IPS-20b (cell line): ENCODE measurements around the gene GCNT1.
"Not testable (repeated sequence)": the region's sequence is repeated elsewhere in the genome, so short reads cannot be mapped to it uniquely, and the experiment has no call there.

Experiments
- H3K27ac ChIP-seq: one replicate; pipeline ENCODE4 v1.5.1; 2013; ENCODE audit warnings: low read length
- H3K27me3 ChIP-seq: 2 replicates; pipeline ENCODE4 v1.6.1; 2013; ENCODE audit warnings: mild to moderate bottlenecking, low read length, inconsistent platforms; ENCODE audit not compliant: insufficient read depth
- H3K36me3 ChIP-seq: 2 replicates; pipeline ENCODE4 v1.6.1; 2013; ENCODE audit warnings: low read depth, mild to moderate bottlenecking, inconsistent platforms, low read length, moderate library complexity; ENCODE audit not compliant: insufficient read depth
- H3K4me1 ChIP-seq: 2 replicates; pipeline ENCODE4 v1.6.1; 2013; ENCODE audit warnings: mild to moderate bottlenecking, control low read depth, inconsistent platforms, low read length, moderate library complexity; ENCODE audit not compliant: insufficient read depth
- H3K4me3 ChIP-seq: 2 replicates; pipeline ENCODE4 v1.5.1; 2013; ENCODE audit warnings: mild to moderate bottlenecking, low read length, inconsistent platforms
- H3K9ac ChIP-seq: 2 replicates; pipeline ENCODE4 v1.6.1; 2013; ENCODE audit warnings: low read depth, mild to moderate bottlenecking, inconsistent platforms, low read length, moderate library complexity
- H3K9me3 ChIP-seq: 2 replicates; pipeline ENCODE4 v1.6.1; 2013; ENCODE audit warnings: mild to moderate bottlenecking, low read depth, low read length, inconsistent platforms; ENCODE audit not compliant: insufficient read depth

GCNT1 gene

DNA sequence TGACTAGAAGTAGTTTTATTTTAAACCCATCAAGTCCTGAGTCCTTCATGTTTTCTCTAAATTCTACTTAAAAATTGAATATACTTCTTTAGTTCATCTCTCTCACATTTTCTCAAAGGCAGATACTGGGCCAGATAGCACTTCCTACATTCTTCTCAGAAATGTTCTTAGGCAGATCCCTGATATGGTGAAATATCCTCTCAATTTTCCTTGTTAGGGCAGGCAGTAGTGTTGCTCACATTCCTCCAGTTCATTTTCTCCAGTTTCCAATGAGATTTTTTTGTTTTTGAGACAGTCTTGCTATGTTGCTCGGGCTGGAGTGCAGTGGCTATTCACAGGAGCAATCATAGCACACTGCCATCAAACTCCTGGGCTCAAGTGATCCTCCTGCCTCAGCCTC lies 5.7 kb downstream of the GCNT1 start:
- Histone ChIP-seq H3K9ac (no peak overlapping the region), H3K27me3 (peaks cover 13% of the 10 kb centered on the region; the same call in 1 of the 2 replicates), H3K27ac (no peak overlapping the region), H3K36me3 (peaks cover 10% of the 10 kb centered on the region; the same call in 1 of the 2 replicates), H3K4me3 (no peak overlapping the region), H3K9me3 (no peaks in the 10 kb centered on the region), H3K4me1 (peaks cover 9% of the 10 kb centered on the region; the same call in 1 of the 2 replicates)

DNA sequence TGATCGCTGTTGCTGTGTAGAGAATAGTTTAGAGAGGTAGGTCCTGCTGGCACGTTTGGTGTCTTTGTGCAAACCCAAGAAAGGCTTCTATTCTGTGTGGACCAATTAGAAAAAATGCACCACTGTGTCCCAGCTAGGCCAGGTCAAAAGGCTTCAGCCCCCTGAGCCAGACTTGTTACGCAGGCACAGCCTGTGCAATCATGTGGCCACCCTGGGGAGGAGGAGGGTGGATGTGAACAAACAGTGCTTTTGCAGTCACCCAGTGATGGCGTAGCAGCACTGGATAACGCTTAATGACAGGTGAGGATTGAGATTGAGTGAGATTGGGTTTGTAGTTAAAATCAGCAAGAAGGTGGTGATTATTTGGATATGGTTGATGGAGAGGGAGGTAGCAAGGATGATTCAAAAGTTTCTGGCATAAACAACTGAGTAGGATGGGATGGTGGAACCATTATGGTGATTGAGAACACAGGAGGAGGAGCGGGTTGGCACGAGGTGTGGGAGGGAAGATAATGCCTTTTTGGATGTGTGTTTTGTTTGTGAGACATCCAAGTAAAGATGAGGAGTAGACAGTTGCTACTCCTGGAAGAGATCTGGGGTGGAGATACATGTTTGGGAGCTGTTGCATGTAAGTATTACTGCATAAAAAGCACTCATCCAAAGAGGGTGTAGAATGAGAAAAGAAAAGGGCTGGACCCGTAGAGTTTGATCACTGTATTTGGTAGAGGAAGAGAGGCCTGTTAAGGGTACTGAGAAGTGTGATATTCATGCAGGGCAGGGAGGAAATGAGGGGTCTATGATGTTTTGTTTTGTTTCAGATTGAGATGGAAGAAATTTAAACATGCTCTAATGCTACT lies 6.7 kb downstream of the GCNT1 start:
- H3K36me3 ChIP-seq: peaks cover 10% of the 10 kb centered on the region; the same call in 1 of the 2 replicates
- H3K4me3 ChIP-seq: no peak overlapping the region
- H3K9ac ChIP-seq: no peak overlapping the region
- H3K27me3 ChIP-seq: peaks cover 3% of the 10 kb centered on the region; the same call in 1 of the 2 replicates
- H3K4me1 ChIP-seq: peaks cover 9% of the 10 kb centered on the region; the same call in 1 of the 2 replicates
- no peaks in the 10 kb centered on the region for H3K9me3 ChIP-seq
- no peak overlapping the region for H3K27ac ChIP-seq

DNA sequence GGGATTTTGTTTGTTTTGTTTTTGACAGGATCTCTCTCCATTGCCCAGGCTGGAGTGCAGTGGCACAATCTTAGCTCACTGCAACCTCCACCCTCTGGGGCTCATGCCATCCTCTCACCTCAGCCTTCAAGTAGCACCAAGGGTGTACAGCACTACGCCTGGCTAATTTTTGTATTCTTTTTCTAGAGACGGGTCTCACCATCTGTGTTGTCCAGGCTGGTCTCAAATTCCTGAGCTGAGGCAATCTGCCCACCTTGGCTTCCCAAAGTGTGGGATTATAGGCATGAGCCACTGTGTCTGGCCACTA lies 7.3 kb downstream of the GCNT1 start:
- no peak overlapping the region for H3K9ac ChIP-seq
- H3K9me3 ChIP-seq: no peaks in the 10 kb centered on the region
- H3K4me1 ChIP-seq: peaks cover 15% of the 10 kb centered on the region
- H3K27me3 ChIP-seq: no peaks in the 10 kb centered on the region
- H3K4me3 ChIP-seq: no peak overlapping the region
- H3K27ac ChIP-seq: no peak overlapping the region
- H3K36me3 ChIP-seq: peaks cover 10% of the 10 kb centered on the region; the same call in 1 of the 2 replicates

DNA sequence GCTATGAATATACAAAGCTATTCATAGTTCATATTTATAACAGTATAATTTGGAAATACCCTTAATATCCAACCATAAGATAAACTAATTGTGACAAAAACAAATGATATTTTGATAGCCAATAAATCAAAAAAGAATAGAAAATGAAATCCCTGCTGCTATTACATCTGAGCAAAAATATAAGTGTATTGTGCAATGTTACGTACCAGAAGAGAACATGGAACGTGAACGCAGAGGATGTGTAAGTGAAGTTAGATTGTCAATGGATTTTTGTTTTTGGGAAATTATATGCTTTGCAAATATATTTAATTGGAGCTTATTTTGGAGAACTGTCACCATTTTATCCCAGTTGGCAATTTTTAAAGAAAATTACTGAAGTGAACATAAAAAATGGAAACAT lies 15.4 kb downstream of the GCNT1 start:
- Histone ChIP-seq H3K4me1 (peaks cover 34% of the 10 kb centered on the region), H3K4me3 (no peak overlapping the region), H3K36me3 (peaks cover 7% of the 10 kb centered on the region), H3K27me3 (no peaks in the 10 kb centered on the region), H3K9me3 (peaks cover 5% of the 10 kb centered on the region; the same call in 1 of the 2 replicates), H3K27ac (no peak overlapping the region), H3K9ac (no peak overlapping the region)

DNA sequence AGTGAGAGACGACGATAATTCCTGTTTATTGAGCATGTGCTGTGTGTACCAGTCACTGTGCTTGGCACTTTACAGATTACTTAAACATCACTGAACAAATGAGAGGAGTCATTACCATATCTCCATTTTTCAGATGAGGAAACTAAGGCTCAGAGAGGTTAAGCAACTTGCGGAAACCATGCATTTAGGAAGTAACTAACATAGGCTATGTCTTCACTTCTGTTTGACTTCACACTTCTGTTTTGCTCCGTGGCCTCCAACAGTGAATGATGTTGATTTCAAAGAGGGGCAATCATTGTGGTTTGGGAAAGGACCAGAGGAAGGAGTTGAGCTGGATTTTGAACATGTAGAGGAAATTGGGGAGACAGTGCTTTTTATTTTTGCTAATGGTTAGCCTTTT lies 16.7 kb downstream of the GCNT1 start:
- Histone ChIP-seq H3K36me3 (peaks cover 7% of the 10 kb centered on the region), H3K9ac (no peak overlapping the region), H3K27ac (no peak overlapping the region), H3K4me1 (peaks cover 34% of the 10 kb centered on the region), H3K9me3 (peaks cover 5% of the 10 kb centered on the region; the same call in 1 of the 2 replicates), H3K27me3 (no peaks in the 10 kb centered on the region), H3K4me3 (no peak overlapping the region)

DNA sequence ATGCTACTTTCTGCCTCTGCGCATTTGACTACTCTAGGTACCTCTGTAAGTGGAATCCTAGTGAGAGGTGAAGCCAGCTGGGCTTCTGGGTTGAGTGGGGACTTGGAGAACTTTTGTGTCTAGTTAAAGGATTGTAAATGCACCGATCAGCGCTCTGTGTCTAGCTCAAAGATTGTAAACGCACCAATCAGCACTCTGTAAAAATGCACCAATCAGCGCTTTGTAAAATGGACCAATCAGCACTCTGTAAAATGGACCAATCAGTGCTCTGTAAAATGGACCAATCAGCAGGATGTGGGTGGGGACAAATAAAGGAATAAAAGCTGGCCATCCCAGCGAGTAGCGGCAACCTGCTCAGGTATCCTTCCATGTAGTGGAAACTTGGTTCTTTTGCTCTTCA lies 18.8 kb downstream of the GCNT1 start:
- H3K27me3 ChIP-seq, H3K36me3 ChIP-seq, H3K4me3 ChIP-seq: not testable (repeated sequence)

DNA sequence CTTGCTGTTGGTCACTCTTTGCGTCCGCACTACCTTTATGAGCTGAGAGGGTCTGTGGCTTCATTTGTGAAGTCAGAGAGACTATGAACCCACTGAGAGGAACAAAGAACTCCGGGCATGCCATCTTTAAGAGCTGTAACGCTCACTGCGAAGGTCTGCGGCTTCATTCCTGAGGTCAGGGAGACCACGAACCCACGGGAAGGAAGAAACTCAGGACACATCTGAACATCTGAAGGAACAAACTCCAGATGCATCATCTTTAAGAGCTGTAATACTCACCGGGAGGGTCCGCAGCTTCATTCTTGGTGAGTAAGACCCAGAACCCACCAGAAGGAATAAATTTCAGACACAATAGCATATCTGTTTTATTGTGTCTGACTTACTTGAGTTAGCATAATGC lies 19.2 kb downstream of the GCNT1 start:
- Histone ChIP-seq H3K9me3 (peaks cover 5% of the 10 kb centered on the region), H3K4me3 (no peak overlapping the region), H3K27ac (no peak overlapping the region), H3K4me1 (peaks cover 11% of the 10 kb centered on the region), H3K27me3 (no peaks in the 10 kb centered on the region), H3K9ac (no peak overlapping the region), H3K36me3 (peaks cover 7% of the 10 kb centered on the region)

More for the DNA sequence above, 18.8 kb downstream of the GCNT1 start:
- not testable (repeated sequence) for H3K9ac ChIP-seq, H3K9me3 ChIP-seq, H3K27ac ChIP-seq
- H3K4me1 ChIP-seq: peaks cover 15% of the 10 kb centered on the region

DNA sequence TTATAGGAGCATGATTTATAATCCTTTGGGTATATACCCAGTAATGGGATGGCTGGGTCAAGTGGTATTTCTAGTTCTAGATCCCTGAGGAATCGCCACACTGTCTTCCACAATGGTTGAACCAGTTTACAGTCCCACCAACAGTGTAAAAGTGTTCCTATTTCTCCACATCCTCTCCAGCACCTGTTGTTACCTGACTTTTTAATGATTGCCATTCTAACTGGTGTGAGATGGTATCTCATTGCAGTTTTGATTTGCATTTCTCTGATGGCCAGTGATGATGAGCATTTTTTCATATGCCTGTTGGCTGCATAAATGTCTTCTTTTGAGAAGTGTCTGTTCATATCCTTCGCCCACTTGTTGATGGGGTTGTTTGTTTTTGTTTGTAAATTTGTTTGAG lies 20.4 kb downstream of the GCNT1 start:
- not testable (repeated sequence) for H3K4me1 ChIP-seq, H3K36me3 ChIP-seq, H3K4me3 ChIP-seq, H3K9ac ChIP-seq, H3K27ac ChIP-seq, H3K9me3 ChIP-seq, H3K27me3 ChIP-seq

DNA sequence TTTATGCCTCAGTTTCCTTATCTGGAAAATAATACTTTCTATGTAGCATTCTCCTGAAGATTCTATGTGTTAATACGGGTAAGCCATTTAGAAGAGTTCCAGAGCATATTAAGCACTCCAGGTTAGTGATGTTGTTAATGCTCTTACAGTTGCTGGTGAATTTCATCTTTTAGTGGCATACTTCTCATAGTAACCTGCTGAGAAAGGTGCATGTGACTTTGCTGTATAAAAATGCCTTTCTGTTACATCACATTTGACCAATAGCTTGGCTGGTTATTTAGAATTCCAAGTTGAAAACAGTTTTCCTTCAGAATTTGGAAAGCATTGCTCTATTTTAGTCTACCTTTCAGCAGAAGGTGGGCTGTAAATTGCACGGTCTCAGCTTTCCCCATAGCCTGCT lies 27.2 kb downstream of the GCNT1 start:
- H3K36me3 ChIP-seq: no peaks in the 10 kb centered on the region
- no peak overlapping the region for H3K4me3 ChIP-seq
- peaks cover 8% of the 10 kb centered on the region for H3K4me1 ChIP-seq
- H3K27me3 ChIP-seq: no peaks in the 10 kb centered on the region
- H3K9me3 ChIP-seq: no peaks in the 10 kb centered on the region; the same call in none of the 2 replicates
- no peak overlapping the region for H3K9ac ChIP-seq
- H3K27ac ChIP-seq: no peak overlapping the region

DNA sequence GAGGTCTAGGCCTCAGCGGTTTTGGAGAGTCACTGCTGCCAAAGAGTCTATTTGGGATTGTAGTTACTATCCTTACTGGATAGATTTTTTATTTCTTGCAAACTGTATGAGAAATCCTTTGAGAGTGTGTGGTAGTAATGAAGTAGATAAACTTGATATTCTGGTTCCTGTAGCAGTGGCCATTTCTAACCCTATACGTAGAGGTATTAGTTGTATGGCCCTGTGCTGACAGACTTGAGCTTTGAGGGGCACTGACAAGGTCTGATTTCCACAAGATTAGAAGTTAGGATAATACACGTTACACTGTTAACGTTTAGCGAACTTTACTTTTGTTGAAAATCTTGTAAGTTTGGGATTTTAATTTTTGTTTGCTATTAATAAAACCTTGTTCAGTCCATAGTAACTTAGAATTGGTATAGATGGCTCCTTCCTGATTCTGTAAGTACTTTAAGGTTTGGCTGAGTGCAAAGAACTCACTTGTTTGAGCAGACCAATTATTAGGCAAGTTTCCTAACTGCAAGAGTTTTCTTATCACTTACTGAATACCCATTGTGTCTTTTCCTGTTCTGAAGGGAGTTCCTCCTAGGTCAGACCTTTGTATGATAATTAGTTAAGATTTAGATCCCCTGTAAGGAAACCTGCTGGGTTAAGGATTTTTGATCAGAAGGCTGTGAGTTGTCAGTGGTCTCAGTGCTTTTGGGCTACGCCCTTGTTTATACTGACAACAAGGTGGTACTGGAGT lies 31.4 kb downstream of the GCNT1 start:
- Histone ChIP-seq H3K4me3 (no peak overlapping the region), H3K4me1 (peaks cover 27% of the 10 kb centered on the region), H3K27ac (no peak overlapping the region), H3K9me3 (no peaks in the 10 kb centered on the region), H3K9ac (no peak overlapping the region), H3K27me3 (peaks cover 6% of the 10 kb centered on the region; the same call in 1 of the 2 replicates), H3K36me3 (no peaks in the 10 kb centered on the region)

DNA sequence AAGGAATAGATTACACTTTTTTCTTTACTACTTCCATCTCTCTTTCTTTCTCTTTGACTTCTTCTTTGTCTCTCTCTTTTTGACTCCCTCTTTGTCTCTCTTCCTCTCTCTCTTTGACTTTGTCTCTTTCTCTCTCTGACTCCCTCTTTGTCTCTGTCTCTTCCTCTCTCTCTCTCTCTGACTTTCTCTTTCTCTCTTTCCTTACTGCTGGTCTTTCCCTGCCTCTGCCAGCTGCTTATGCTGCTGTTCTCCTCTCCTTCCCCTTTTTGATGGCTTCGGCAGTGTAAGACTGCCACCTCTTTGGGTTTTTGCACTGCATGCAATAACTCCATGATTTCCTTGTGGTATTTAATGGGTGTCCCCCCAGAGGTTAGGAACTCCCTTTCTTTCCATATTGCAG lies 32.1 kb downstream of the GCNT1 start:
- not testable (repeated sequence) for H3K27ac ChIP-seq, H3K27me3 ChIP-seq, H3K36me3 ChIP-seq, H3K9ac ChIP-seq, H3K4me3 ChIP-seq, H3K9me3 ChIP-seq
- peaks cover 27% of the 10 kb centered on the region for H3K4me1 ChIP-seq

DNA sequence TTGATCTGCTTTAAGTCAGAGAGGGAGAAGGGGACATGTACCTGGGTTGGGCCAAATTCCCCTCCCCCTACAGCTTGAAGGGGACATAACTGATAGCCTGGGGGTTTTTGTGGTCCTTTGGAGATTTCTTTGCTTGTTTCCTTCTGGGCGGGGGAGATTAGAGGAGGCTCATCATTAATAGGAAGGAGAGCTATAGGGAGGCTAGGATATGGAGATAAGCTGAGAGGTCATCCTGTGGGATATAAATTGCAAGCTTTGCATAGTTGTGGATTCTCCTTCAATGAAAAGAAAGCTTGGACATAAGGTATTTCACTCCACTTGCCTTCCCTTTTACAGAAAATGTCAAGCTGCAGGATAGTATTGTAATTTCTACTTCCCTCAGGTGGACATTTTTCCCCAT lies 34.5 kb downstream of the GCNT1 start:
- peaks cover 27% of the 10 kb centered on the region for H3K4me1 ChIP-seq
- H3K36me3 ChIP-seq, H3K27me3 ChIP-seq, H3K27ac ChIP-seq, H3K9ac ChIP-seq, H3K9me3 ChIP-seq: not testable (repeated sequence)
- H3K4me3 ChIP-seq: peak overlapping the region; percentile 42; the same call in 1 of the 2 replicates
